ENCODE data around the gene LAMC3.

The LAMC3 gene

GRCh38 chr9:131008909-131009618 lies at the start of gene LAMC3:
Gene LAMC3 (plus strand): TSS chr9:131009174. CDS start chr9:131009215, 41 bp downstream.
- in situ Hi-C loops (cut with MboI; ENCODE audit: low pct_unique_long_range_greater_than_20kb, low sequenced_read_pairs) = no loop called here
- DNase-seq = no peak

DNA sequence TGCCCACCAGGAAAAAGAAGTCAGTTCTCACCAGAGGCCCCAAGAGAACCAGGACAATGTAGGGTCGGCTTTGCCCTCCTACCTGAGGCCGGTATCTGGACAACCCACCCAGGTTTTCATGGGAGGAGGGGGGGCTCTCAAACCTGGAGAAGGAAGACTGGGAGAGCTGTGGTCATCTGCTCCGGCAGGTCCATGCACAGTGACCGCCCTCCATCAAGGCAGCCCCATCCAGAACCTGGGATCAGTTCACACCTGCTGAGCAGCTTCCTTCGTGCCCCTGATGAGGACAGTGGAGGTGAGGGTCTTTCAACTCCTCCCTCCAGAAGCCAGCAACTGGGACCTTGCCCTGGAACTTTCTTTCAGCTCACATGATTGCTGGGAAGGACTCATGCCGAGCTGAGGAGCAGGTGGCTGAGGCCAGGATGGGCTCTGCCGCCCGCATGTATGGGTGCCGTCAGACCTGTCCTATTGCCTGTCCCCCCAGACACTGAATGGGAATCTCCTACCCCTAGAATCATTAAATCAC lies 49.1 kb upstream of the LAMC3 start:
- in situ Hi-C loops (cut with MboI; ENCODE audit: low pct_unique_long_range_greater_than_20kb, low sequenced_read_pairs) = no loop called here
- no peak for DNase-seq

DNA sequence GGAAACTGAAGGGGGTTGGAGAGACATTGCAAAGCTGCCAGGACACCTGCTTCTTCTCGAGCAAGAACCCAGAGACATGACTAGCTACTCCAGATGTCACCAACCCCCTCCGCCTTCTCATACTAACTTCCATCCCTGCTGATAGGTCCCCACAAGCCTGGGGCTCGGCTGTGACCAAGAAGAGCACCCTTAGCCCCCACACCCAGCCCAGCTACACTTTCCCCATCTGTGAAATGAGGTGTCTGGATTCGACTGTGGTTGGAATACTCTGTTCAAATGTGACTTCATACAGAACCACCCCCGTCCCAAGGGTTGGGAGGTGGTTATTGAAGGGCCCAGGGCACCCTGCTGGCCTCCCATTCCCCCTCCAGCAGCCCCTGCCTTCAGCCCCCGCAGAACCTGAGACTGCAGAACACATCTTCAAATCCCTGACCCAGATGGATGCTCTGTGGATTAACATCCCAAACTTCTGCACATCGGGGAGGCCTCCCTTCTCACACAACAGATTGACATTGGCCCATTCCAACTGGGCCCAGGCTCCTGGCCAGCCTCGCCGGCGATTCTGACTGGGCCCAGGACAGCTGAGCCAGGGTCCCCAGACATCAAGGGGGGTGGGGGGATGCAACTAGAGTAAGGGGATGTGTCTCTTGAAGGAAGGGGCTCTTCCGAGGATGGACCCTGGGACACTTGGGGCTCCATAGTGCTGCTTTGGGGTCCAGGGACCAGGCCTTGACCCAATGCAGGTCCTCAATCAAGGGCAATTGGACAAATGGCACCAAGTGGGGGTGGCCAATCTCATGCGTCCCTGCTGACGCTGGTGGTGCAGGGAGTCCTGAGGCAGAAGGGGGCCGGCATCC lies 48.2 kb upstream of the LAMC3 start:
- in situ Hi-C loops (cut with MboI; ENCODE audit: low pct_unique_long_range_greater_than_20kb, low sequenced_read_pairs) = no loop called here
- DNase-seq = no peak

- in situ Hi-C loops (cut with MboI; ENCODE audit: low pct_unique_long_range_greater_than_20kb, low sequenced_read_pairs) = no loop called here
- no peak for DNase-seq
Measured at GRCh38 chr9:130961511-130962300, 47.3 kb upstream of the LAMC3 start.

GRCh38 chr9:130962418-130963316 lies 46.3 kb upstream of the LAMC3 start:
- DNase-seq = no peak
- in situ Hi-C loops (cut with MboI; ENCODE audit: low pct_unique_long_range_greater_than_20kb, low sequenced_read_pairs) = no loop called here

DNA sequence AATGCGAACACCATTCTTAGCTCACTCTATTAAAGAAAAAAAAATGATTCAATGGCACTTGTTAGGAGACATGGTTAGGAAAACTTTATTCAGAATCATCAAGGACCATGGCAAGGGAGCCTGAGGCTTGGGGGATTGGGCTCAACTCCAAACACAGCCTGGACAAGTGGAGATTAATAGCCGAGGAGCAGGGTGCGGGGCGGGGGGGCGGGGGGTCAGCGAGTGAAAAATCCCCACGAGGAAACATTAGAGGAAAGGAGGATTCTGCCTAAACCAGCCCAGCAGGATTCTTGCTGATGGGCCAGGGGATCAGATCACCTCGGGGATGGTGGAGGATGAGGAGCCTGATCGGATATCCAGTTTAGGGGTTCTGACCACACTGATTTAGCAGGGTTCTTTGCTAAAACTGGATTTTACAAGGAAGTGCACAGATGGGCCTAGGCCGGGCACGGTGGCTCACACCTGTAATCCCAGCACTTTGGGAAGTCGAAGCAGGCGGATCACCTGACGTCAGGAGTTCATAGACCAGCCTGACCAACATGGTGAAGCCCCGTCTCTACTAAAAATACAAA lies 45.6 kb upstream of the LAMC3 start:
- in situ Hi-C loops (cut with MboI; ENCODE audit: low pct_unique_long_range_greater_than_20kb, low sequenced_read_pairs) = no loop called here
- no peak for DNase-seq

DNA sequence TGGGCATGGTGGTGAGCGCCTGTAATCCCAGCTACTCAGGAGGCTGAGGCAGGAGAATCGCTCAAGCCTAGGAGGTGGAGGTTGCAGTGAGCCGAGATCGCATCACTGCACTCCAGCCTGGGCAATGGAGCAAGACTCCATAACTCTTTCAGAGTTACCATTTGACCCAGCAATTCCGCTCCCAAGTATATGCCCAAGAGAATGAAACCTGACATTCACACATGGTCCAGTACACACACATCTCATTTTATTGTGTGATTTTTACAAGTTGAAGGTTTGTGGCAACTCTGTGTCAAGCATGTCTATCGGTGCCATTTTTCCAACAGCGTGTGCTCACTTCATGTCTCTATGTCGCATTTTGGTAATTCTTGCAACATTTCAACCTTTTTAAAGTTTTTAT lies 45.1 kb upstream of the LAMC3 start:
- DNase-seq = no peak
- in situ Hi-C loops (cut with MboI; ENCODE audit: low pct_unique_long_range_greater_than_20kb, low sequenced_read_pairs) = no loop called here

DNA sequence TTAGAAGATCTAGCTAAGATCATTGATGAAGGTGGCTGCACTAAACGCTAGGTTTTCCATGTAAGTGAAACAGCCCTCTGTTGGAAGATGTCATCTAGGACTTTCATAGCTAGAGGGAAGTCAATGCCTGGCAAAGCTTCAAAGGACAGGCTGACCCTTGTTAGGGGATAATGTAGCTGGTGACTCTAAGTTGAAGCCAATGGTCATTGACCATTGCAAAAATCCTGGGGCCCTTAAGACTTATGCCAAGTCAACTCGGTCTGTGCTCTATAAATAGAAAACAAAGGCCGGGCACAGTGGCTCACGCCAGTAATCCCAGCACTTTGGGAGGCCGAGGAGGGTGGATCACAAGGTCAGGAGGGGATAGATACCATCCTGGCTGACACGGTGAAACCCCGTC lies 43.3 kb upstream of the LAMC3 start:
- DNase-seq = no peak
- in situ Hi-C loops (cut with MboI; ENCODE audit: low pct_unique_long_range_greater_than_20kb, low sequenced_read_pairs) = no loop called here

- no peak for DNase-seq
- in situ Hi-C loops (cut with MboI; ENCODE audit: low pct_unique_long_range_greater_than_20kb, low sequenced_read_pairs) = no loop called here
Measured at GRCh38 chr9:130970052-130970451, 38.9 kb upstream of the LAMC3 start.

DNA sequence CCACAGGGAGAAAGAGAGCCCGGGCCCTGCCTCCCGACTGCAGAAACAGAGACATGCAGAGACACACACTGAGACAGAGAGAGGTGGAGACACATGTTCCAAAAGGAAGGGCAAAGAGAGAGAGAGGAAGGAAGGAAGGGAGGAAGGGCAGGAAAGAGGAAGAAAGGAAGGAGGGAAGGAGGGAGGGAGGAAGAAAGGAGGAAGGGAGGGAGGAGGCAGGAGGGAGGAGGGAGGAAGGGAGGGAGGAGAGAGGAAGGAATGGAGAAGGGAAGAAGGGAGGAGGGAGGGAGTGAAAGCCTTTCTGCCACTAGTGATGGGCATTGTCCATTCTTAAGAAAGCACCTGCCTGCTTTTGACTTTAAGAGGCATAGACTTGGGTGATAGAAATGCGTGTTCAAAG lies 38.1 kb upstream of the LAMC3 start:
- in situ Hi-C loops (cut with MboI; ENCODE audit: low pct_unique_long_range_greater_than_20kb, low sequenced_read_pairs) = no loop called here
- DNase-seq = no peak

DNA sequence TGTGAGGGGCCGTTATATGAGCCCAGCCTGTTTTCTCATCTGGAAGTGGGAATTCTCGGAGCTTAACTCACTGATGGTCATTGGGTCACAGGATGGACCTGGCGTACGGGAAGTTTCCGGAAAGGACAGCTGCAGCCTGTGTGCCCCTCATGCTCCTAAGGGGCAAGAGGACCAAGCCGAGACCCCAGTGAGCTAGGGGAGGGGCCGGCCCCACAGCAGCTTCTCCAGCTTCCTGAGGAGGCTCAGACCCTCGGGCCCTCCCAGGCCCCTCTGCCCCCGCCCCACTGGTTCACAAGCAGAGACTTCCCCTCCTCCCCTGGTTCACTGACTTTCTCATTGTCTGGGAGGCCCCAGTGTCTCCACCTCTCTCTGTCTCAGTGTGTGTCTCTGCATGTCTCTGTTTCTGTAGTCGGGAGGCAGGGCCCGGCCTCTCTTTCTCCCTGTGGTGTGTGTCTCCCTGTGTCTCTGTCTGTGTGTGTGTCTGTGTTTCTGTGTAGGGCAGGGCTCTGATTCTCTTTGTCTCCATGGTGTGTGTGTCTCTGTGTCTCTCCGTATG lies 37.6 kb upstream of the LAMC3 start:
- DNase-seq = no peak
- in situ Hi-C loops (cut with MboI; ENCODE audit: low pct_unique_long_range_greater_than_20kb, low sequenced_read_pairs) = no loop called here

DNA sequence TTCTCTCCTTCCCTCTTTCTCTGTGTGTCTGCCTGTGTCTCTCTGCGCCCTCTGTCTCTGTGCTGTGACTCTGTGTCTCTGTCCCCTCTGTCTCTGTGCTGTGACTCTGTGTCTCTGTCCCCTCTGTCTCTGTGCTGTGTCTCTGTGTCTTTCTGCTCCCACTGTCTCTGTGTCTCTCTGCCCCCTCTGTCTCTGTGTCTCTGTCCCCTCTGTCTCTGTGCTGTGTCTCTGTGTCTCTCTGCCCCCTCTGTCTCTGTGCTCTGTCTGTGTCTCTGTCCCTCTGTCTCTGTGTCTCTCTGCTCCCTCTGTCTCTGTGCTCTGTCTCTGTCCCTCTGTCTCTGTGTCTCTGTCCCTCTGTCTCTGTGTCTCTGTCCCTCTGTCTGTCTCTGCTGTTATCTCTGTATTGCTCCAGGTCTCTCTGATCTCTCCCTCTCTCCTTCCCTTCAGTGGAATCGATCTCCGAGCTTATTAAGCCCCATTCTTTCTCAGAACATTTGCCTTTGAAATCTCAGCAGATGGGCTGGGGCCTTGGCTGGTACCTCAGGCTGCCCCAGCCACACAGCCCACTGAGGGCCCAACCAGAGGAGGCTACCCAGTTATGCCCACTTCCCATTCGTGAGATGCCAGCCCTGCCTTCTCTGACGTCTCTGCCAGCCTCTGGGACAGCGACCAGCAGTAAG lies 36.6 kb upstream of the LAMC3 start:
- in situ Hi-C loops (cut with MboI; ENCODE audit: low pct_unique_long_range_greater_than_20kb, low sequenced_read_pairs) = no loop called here
- DNase-seq = no peak

DNA sequence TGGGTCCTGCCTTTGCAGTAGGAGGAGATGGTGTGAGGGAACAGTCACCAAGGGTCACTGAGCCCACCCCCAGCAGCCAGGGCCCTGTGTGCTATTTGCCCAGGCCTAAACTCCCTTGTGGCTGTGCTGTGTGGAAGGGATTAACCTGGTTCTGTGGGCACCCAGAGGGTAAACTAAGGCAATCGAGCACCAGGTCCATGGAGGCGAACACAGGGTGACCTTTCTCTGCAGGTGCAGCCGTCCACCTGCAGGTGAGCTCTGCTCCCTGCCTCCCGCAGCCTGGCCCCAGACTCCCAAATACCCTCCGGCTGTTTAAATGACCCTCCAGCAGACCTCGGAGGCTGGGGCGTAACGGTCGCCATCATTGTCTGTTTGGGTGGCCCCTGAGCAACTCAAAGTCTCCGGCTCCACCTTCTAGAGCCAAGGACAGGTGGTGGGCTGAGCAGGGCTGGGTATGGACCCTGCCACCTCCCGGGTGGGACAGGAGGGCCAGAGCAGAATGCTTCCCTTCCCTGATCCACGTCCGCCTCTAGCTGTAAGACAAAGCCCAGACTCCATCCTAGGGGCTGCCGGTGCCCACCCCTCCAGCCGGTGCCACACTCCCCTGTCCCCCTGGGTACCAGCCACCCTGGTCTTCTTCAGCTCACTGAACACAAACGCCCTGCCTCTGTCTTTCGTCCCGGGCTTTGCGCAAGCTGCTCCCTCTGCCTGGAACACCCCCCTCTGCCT lies 35.9 kb upstream of the LAMC3 start:
- in situ Hi-C loops (cut with MboI; ENCODE audit: low pct_unique_long_range_greater_than_20kb, low sequenced_read_pairs) = no loop called here
- no peak for DNase-seq

DNA sequence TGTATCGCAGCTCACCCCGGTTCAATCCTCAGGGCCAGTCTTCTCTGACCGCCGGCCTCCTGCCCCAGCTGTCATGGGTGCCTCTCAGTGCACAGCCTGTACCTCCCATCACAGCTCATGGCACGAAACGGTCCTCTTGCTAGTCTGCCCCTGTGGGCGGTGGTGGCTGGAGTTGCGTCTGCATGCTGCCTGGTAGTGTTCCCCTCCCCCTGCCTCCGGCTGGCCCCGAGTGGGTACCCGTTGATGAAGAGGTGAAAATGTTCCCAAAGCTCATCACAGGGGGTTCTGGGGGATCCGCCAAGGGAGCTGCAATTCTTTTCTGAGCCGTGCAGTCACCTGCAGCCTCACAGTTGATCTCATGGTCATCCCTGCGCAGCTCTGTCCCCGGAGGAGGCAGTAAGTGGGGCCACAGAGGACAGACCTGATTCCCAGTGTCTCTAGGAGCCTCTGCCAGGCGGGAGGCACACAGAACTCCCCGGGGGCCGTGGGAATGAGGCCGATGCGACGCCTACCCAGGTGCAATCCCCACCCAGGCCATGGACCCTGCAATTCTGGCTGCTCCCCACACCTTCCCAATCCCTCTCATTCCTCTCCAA lies 35.2 kb upstream of the LAMC3 start:
- in situ Hi-C loops (cut with MboI; ENCODE audit: low pct_unique_long_range_greater_than_20kb, low sequenced_read_pairs) = no loop called here
- DNase-seq = no peak

GRCh38 chr9:130974697-130975096 lies 34.3 kb upstream of the LAMC3 start:
- in situ Hi-C loops (cut with MboI; ENCODE audit: low pct_unique_long_range_greater_than_20kb, low sequenced_read_pairs) = no loop called here
- DNase-seq = no peak

GRCh38 chr9:130975156-130975555 lies 33.8 kb upstream of the LAMC3 start:
- no peak for DNase-seq
- in situ Hi-C loops (cut with MboI; ENCODE audit: low pct_unique_long_range_greater_than_20kb, low sequenced_read_pairs) = no loop called here
